PC-9 (cell line): ENCODE results near the gene ADGRD1. TPM values are rescaled to one million over a fixed set of nuclear protein-coding genes. Genes with fewer than 3 reads are reported as not detected.

Experiments used
- BruUV-seq: library from RNA; stranded (reverse); fragments of 400-500 nt; replicated peaks from 2 replicates; lab custom pipeline; 2021; lab: Mats Ljungman, UMichigan
- CTCF ChIA-PET: fragments of 300-600 bp; sonication (Branson Sonifier 250); formaldehyde crosslinking; loops from one replicate; lab custom pipeline; 2022; ENCODE audit warnings: antibody characterized with exemption; lab: Charles Lee
- POLR2A ChIA-PET: fragments of 300-600 bp; sonication (Branson Sonifier 250); formaldehyde crosslinking; loops from one replicate; lab custom pipeline; 2022; ENCODE audit warnings: antibody characterized with exemption; ENCODE audit not compliant: unreplicated experiment; lab: Charles Lee
- DNase-seq, 2 experiments: peaks; one replicate each; pipeline versions ENCODE4 v3.0.0 to v3.0.0-alpha.2; 2015 to 2022; ENCODE audit warnings: mixed read lengths in 1 of 2
- H2AFZ ChIP-seq: fragments of 200-600 bp; sonication (generic); 2 replicates; pipeline ENCODE4 v1.8.1; 2017; ENCODE audit warnings: antibody characterized with exemption
- H3F3A ChIP-seq: fragments of 200-600 bp; sonication (generic); 2 replicates; pipeline ENCODE4 v1.8.1; 2017; ENCODE audit warnings: antibody characterized with exemption, mild to moderate bottlenecking, low read depth; ENCODE audit not compliant: insufficient read depth
- H3K27ac ChIP-seq: fragments of 200-600 bp; sonication (generic); 2 replicates; pipeline ENCODE4 v1.6.1; 2016; ENCODE audit warnings: mixed run types
- H3K27me3 ChIP-seq: fragments of 200-600 bp; sonication (generic); 2 replicates; pipeline ENCODE4 v1.6.1; 2016; ENCODE audit warnings: low read depth, mixed run types; ENCODE audit not compliant: insufficient read depth
- H3K36me3 ChIP-seq: fragments of 200-600 bp; sonication (generic); 2 replicates; pipeline ENCODE4 v1.6.1; 2016; ENCODE audit warnings: low read depth, mixed run types
- H3K4me1 ChIP-seq: fragments of 200-600 bp; sonication (generic); replicated peaks from 2 replicates; pipeline ENCODE4 v1.6.1; 2016; ENCODE audit warnings: mixed run types; ENCODE audit not compliant: insufficient read depth
- H3K4me2 ChIP-seq: fragments of 200-600 bp; sonication (generic); 2 replicates; pipeline ENCODE4 v1.6.1; 2017; ENCODE audit warnings: mixed run types
- H3K4me3 ChIP-seq: fragments of 200-600 bp; sonication (generic); 2 replicates; pipeline ENCODE4 v1.6.1; 2016; ENCODE audit warnings: mixed run types
- H3K79me2 ChIP-seq: fragments of 200-600 bp; sonication (generic); 2 replicates; pipeline ENCODE4 v1.6.1; 2017; ENCODE audit warnings: low read depth, mixed run types
- H3K9me2 ChIP-seq: fragments of 200-600 bp; sonication (generic); 2 replicates; pipeline ENCODE4 v1.8.1; 2017; ENCODE audit warnings: mild to moderate bottlenecking; ENCODE audit not compliant: insufficient read depth
- H3K9me3 ChIP-seq: fragments of 200-600 bp; sonication (generic); 2 replicates; pipeline ENCODE4 v1.8.1; 2016; ENCODE audit warnings: low read depth; ENCODE audit not compliant: insufficient read depth
- H4K20me1 ChIP-seq: fragments of 200-600 bp; sonication (generic); 2 replicates; pipeline ENCODE4 v1.8.1; 2017; ENCODE audit not compliant: insufficient read depth
- EZH2 ChIP-seq: fragments of 200-600 bp; sonication (generic); IDR thresholded peaks from 2 replicates; pipeline ENCODE4 v1.8.0; 2017; ENCODE audit warnings: antibody characterized with exemption, low read depth
- intact Hi-C: fragments of 100-400 bp; cut with micrococcal nuclease; formaldehyde crosslinking; loops from one replicate; pipeline ENCODE4 v1.10.0; 2022; ENCODE audit not compliant: unreplicated experiment
- total RNA-seq: library from RNA; stranded (reverse); gene quantifications from 2 replicates; pipeline ENCODE4 v1.2.3, GENCODE V29; 2021
- TF ChIP-seq, protein P1 (sequence below): fragments of 200-600 bp; sonication (generic); conservative IDR thresholded peaks from 2 replicates; pipeline ENCODE4 v1.6.1; 2017; ENCODE audit warnings: mixed run types, antibody characterized with exemption, mild to moderate bottlenecking, moderate library complexity

Gene ADGRD1
- total RNA-seq, 1 experiment from 2014 or later = not detected

DNA sequence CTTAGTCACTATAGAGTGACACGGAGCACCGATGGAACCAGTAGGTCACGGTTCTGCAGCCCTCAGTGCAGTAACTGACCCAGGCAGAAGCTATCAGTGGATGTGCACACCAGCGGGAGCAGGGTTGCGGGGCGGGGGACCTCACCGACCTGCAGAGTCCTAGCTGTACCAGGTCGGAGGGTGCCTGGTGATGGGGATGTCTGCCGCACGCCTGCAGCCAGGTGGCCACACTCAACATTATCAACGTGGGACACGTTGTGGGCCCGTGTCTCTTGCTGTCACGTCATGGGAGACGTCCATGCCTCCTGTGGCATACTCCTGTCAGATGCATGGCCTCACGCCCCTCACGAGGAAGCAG, 55.2 kb downstream of the ADGRD1 start:
- TF ChIP-seq, protein P1, sequence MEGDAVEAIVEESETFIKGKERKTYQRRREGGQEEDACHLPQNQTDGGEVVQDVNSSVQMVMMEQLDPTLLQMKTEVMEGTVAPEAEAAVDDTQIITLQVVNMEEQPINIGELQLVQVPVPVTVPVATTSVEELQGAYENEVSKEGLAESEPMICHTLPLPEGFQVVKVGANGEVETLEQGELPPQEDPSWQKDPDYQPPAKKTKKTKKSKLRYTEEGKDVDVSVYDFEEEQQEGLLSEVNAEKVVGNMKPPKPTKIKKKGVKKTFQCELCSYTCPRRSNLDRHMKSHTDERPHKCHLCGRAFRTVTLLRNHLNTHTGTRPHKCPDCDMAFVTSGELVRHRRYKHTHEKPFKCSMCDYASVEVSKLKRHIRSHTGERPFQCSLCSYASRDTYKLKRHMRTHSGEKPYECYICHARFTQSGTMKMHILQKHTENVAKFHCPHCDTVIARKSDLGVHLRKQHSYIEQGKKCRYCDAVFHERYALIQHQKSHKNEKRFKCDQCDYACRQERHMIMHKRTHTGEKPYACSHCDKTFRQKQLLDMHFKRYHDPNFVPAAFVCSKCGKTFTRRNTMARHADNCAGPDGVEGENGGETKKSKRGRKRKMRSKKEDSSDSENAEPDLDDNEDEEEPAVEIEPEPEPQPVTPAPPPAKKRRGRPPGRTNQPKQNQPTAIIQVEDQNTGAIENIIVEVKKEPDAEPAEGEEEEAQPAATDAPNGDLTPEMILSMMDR = no peak
- TF ChIP-seq EZH2 = no peak
- H3K79me2 ChIP-seq = no peaks in the 10 kb centered on the region
- no peaks in the 10 kb centered on the region for H4K20me1 ChIP-seq
- no peaks in the 10 kb centered on the region for H3K9me2 ChIP-seq
- ChIA-PET POLR2A (no interaction called here), CTCF (no interaction called here)
- peaks cover 97% of the 10 kb centered on the region for H3K27me3 ChIP-seq
- no peak overlapping the region for H3K4me3 ChIP-seq
- no peak overlapping the region for H3K27ac ChIP-seq
- no peaks in the 10 kb centered on the region for H3K36me3 ChIP-seq
- H3K4me2 ChIP-seq = no peak overlapping the region
- H3F3A ChIP-seq = no peaks in the 10 kb centered on the region
- intact Hi-C loops = no loop called here
- no TSS peak for BruUV-seq
- H2AFZ ChIP-seq = no peak overlapping the region
- no peaks in the 10 kb centered on the region for H3K4me1 ChIP-seq
- no peaks in the 10 kb centered on the region for H3K9me3 ChIP-seq
- no peak for DNase-seq

DNA sequence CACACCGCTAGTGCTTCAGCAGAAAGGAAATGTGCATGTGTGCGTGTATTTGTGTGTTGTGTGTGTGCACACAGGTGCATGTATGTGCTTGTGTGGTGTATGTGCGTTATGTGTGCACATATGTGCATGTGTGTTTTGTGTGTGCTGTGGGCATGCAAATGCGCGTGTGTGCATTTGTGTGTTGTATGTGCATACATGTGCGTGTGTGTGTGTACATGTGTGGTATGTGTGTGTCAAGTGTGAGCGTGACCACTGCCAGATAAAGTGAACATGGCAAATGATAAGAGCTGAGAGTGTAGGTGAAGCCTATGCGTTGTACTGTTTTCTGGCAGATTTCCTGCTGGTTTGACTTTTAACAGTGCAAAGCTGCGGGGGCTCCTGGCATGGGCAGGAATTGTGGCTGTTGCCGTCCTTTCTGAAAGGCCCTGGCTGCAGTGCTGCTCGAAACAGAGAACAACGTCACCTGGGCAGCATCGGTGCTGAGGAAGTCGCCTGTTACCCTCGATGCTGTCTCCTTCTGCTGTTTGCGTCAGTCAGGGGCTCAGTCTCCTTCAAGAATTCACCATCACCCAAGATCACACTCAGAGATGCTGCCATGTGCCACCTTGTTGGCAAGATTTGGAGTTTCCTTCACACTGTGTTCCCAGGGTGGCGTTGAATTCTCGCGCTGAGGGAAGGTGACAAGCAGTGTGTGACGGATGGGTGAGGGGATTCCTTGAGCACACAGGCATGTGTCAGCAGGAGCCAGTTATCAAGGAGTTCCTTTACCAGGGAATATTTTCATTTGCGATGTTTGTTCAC, 56.1 kb downstream of the ADGRD1 start:
- TF ChIP-seq EZH2 = no peak
- TF ChIP-seq, protein P1 = no peak
- CTCF ChIA-PET = no interaction called here

DNA sequence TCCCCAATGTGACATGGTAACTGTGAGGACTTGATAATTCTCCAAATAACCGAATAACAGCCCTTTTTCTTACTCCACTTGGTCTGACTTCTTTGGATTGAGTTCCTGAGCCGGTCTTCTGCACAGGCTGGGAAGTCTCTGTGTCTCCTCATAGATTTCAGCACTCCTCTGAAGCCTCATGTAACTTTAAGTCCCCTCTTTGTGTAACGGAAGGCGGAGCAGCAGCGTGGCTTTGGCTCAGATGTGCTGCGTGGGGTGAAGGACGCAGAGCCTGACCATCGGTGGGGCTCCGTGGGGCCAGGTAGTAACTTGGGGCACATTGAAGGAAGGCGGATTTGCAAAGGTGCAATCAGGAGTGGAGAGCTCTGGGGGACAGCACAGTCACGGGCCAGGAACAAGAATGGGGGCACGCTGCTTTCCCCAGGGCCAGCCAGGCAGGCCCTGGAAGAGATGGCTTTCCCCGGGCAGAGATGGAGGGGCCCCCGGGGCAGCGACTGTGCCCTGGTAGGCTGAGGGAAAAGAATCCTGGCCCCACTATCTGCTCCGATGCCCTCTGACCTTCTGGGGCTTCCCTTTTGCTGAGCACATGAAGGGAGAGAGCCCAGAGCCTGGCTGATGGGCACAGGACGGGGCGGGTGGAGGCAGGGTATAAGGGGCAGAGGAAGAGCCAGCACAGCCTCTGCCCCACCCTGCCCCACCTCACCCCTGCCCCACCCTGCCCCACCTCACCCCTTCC, 56.9 kb downstream of the ADGRD1 start:
- intact Hi-C loops = no loop called here
- CTCF ChIA-PET = no interaction called here
- Histone ChIP-seq H3K9me3 (no peaks in the 10 kb centered on the region), H3K9me2 (no peaks in the 10 kb centered on the region), H3K36me3 (no peaks in the 10 kb centered on the region), H2AFZ (no peak overlapping the region), H4K20me1 (no peaks in the 10 kb centered on the region), H3K4me3 (no peak overlapping the region), H3K27me3 (peaks cover 93% of the 10 kb centered on the region), H3K4me2 (no peak overlapping the region), H3K27ac (no peak overlapping the region), H3K79me2 (no peaks in the 10 kb centered on the region), H3K4me1 (no peaks in the 10 kb centered on the region), H3F3A (no peaks in the 10 kb centered on the region)
- BruUV-seq = no TSS peak
- POLR2A ChIA-PET = no interaction called here
- no peak for TF ChIP-seq EZH2
- TF ChIP-seq, protein P1 = no peak
- no peak for DNase-seq

More for the DNA sequence above, 56.1 kb downstream of the ADGRD1 start:
- H3K9me3 ChIP-seq = no peaks in the 10 kb centered on the region
- H3K4me3 ChIP-seq = no peak overlapping the region
- POLR2A ChIA-PET = no interaction called here
- no peaks in the 10 kb centered on the region for H3K4me1 ChIP-seq
- H3K36me3 ChIP-seq = no peaks in the 10 kb centered on the region
- H3K4me2 ChIP-seq = no peak overlapping the region
- intact Hi-C loops = no loop called here
- no peaks in the 10 kb centered on the region for H3K9me2 ChIP-seq
- H2AFZ ChIP-seq = no peak overlapping the region
- BruUV-seq = no TSS peak
- no peaks in the 10 kb centered on the region for H3F3A ChIP-seq
- no peaks in the 10 kb centered on the region for H3K79me2 ChIP-seq
- DNase-seq = no peak
- H4K20me1 ChIP-seq = no peaks in the 10 kb centered on the region
- H3K27me3 ChIP-seq = peaks cover 96% of the 10 kb centered on the region
- no peak overlapping the region for H3K27ac ChIP-seq
